ENCODE data around the gene INPP5B.

DNA sequence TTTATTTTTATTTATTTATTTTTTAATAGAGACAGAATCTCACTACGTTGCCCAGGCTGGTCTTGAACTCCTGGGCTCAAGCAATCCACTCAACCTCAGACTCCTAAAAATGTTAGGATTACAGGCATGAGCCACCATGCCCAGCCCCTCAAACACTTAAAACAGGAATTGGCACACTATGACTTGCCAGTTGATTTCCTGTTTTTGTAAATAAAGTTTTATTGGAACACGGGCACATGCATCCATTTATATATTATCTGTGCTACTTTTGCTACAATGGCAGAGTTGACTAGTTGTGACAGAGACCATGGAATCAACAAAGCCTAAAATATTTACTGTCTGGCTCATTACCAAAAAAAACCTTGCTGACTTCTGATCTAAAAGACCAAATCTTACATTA lies 122.9 kb downstream of the INPP5B start:
- TF ChIP-seq, protein P1, sequence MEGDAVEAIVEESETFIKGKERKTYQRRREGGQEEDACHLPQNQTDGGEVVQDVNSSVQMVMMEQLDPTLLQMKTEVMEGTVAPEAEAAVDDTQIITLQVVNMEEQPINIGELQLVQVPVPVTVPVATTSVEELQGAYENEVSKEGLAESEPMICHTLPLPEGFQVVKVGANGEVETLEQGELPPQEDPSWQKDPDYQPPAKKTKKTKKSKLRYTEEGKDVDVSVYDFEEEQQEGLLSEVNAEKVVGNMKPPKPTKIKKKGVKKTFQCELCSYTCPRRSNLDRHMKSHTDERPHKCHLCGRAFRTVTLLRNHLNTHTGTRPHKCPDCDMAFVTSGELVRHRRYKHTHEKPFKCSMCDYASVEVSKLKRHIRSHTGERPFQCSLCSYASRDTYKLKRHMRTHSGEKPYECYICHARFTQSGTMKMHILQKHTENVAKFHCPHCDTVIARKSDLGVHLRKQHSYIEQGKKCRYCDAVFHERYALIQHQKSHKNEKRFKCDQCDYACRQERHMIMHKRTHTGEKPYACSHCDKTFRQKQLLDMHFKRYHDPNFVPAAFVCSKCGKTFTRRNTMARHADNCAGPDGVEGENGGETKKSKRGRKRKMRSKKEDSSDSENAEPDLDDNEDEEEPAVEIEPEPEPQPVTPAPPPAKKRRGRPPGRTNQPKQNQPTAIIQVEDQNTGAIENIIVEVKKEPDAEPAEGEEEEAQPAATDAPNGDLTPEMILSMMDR (conservative IDR thresholded peaks at IDR 0.05 in 1 of 2, IDR thresholded peaks at IDR 0.05 in 1 of 2; ENCODE audit: extremely low read depth in 1 of 2, insufficient read depth in 1 of 2, low read depth in 1 of 2, low read length in 2 of 2): no peak
- TF ChIP-seq EZH2 (IDR thresholded peaks at IDR 0.05; ENCODE audit: borderline replicate concordance, low read length): no peak
